HG03175 (cell line): ENCODE results near the gene SLITRK6.
"Not testable (repeated sequence)": the region's sequence is repeated elsewhere in the genome, so short reads cannot be mapped to it uniquely, and the experiment has no call there.

Experiments used
- ATAC-seq: cut with Tn5 transposase; IDR thresholded peaks from one replicate; pipeline ENCODE4 v1.9.1; 2021; ENCODE audit warnings: mild to moderate bottlenecking, moderate library complexity; ENCODE audit not compliant: unreplicated experiment

SLITRK6 gene

GRCh38 chr13:85799097-85799582 lies at the start of gene SLITRK6:
SLITRK6 (minus strand) TSS chr13:85799419; CDS start chr13:85796508, 2,911 bp downstream.
- ATAC-seq, result no peak

- no peak for ATAC-seq
Measured at GRCh38 chr13:85847012-85847411, 47.8 kb upstream of the SLITRK6 start.

- ATAC-seq, result no peak
Measured at GRCh38 chr13:85841427-85841826, 42.2 kb upstream of the SLITRK6 start.

- ATAC-seq, result no peak
Measured at GRCh38 chr13:85833921-85834320, 34.7 kb upstream of the SLITRK6 start.

GRCh38 chr13:85828094-85828684 lies 29.0 kb upstream of the SLITRK6 start:
- ATAC-seq, result peak; percentile 65

GRCh38 chr13:85825454-85825853 lies 26.2 kb upstream of the SLITRK6 start:
- ATAC-seq, result no peak

GRCh38 chr13:85823832-85824231 lies 24.6 kb upstream of the SLITRK6 start:
- ATAC-seq, result no peak

GRCh38 chr13:85819513-85819912 lies 20.3 kb upstream of the SLITRK6 start:
- no peak for ATAC-seq

GRCh38 chr13:85816413-85816812 lies 17.2 kb upstream of the SLITRK6 start:
- ATAC-seq, result no peak

GRCh38 chr13:85812282-85812681 lies 13.1 kb upstream of the SLITRK6 start:
- ATAC-seq, result no peak

GRCh38 chr13:85808811-85809210 lies 9.6 kb upstream of the SLITRK6 start:
- ATAC-seq, result no peak

GRCh38 chr13:85806553-85807175 lies 7.4 kb upstream of the SLITRK6 start:
- peak; percentile 82 for ATAC-seq

GRCh38 chr13:85798556-85798955 lies 663 bp downstream of the SLITRK6 start:
- ATAC-seq, result no peak

- no peak for ATAC-seq
Measured at GRCh38 chr13:85797311-85797710, 1.9 kb downstream of the SLITRK6 start.

GRCh38 chr13:85785205-85785604 lies 14.0 kb downstream of the SLITRK6 start:
- ATAC-seq, result no peak

- no peak for ATAC-seq
Measured at GRCh38 chr13:85772367-85772766, 26.9 kb downstream of the SLITRK6 start.

- ATAC-seq, result no peak
Measured at GRCh38 chr13:85771856-85772255, 27.4 kb downstream of the SLITRK6 start.

GRCh38 chr13:85768946-85769345 lies 30.3 kb downstream of the SLITRK6 start:
- no peak for ATAC-seq

GRCh38 chr13:85755123-85755522 lies 44.1 kb downstream of the SLITRK6 start:
- ATAC-seq, result no peak

GRCh38 chr13:85743201-85743770 lies 55.9 kb downstream of the SLITRK6 start:
- not testable (repeated sequence) for ATAC-seq
